Neural cell (in vitro differentiated cells): Measurements from ENCODE around the gene FRY. TPM values are rescaled to one million over a fixed set of nuclear protein-coding genes. Genes with fewer than 3 reads are reported as not detected.
"Not testable (repeated sequence)": the region's sequence is repeated elsewhere in the genome, so short reads cannot be mapped to it uniquely, and the experiment has no call there.

Experiments used
- H2AFZ ChIP-seq: fragments of 200-600, 300-800 bp; sonication (generic), shearing (Covaris generic); 2 replicates; pipeline ENCODE4 v1.6.0; 2014; ENCODE audit warnings: low read depth, mild to moderate bottlenecking, antibody characterized with exemption, low read length, moderate library complexity
- H3F3A ChIP-seq: fragments of 200-600 bp; shearing (Covaris generic); 2 replicates; pipeline ENCODE4 v1.6.1; 2016; ENCODE audit warnings: mild to moderate bottlenecking, moderate library complexity, mixed read lengths, antibody characterized with exemption, low read length; ENCODE audit not compliant: insufficient read depth, poor library complexity, severe bottlenecking
- H3K27ac ChIP-seq: fragments of 200-600, 300-800 bp; sonication (generic), shearing (Covaris generic); 2 replicates; pipeline ENCODE4 v1.5.1; 2014; ENCODE audit warnings: mild to moderate bottlenecking, low read length, moderate library complexity
- H3K27me3 ChIP-seq: fragments of 300-800, 200-600 bp; sonication (generic), shearing (Covaris generic); 2 replicates; pipeline ENCODE4 v1.6.0; 2014; ENCODE audit warnings: mild to moderate bottlenecking, low read depth, low read length, moderate library complexity; ENCODE audit not compliant: insufficient read depth
- H3K36me3 ChIP-seq: fragments of 300-800, 200-600 bp; sonication (generic), shearing (Covaris generic); 2 replicates; pipeline ENCODE4 v1.5.1; 2014; ENCODE audit warnings: mild to moderate bottlenecking, antibody characterized with exemption, low read length, moderate library complexity; ENCODE audit not compliant: insufficient read depth
- H3K4me2 ChIP-seq: fragments of 300-800, 200-600 bp; sonication (generic), shearing (Covaris generic); 2 replicates; pipeline ENCODE4 v1.6.0; 2014; ENCODE audit warnings: mild to moderate bottlenecking, low read length
- H3K4me3 ChIP-seq: fragments of 300-800, 200-600 bp; sonication (generic), shearing (Covaris generic); 2 replicates; pipeline ENCODE4 v1.5.1; 2014; ENCODE audit warnings: mild to moderate bottlenecking, low read length, moderate library complexity
- H3K79me2 ChIP-seq: fragments of 200-600 bp; shearing (Covaris generic); replicated peaks from 2 replicates; pipeline ENCODE4 v1.6.0; 2014; ENCODE audit warnings: mild to moderate bottlenecking, low read length, moderate library complexity; ENCODE audit not compliant: insufficient read depth
- H3K9ac ChIP-seq: fragments of 300-800, 200-600 bp; sonication (generic), shearing (Covaris generic); 2 replicates; pipeline ENCODE4 v1.6.1; 2016; ENCODE audit warnings: mild to moderate bottlenecking, low read length, mixed read lengths
- H3K9me2 ChIP-seq: fragments of 200-600 bp; shearing (Covaris generic); 2 replicates; pipeline ENCODE4 v1.6.1; 2016; ENCODE audit warnings: mild to moderate bottlenecking, low read length, mixed read lengths; ENCODE audit not compliant: insufficient read depth
- H3K9me3 ChIP-seq: fragments of 200-600, 300-800 bp; sonication (generic), shearing (Covaris generic); 2 replicates; pipeline ENCODE4 v1.6.1; 2016; ENCODE audit warnings: mild to moderate bottlenecking, mixed run types, low read length, moderate library complexity, mixed read lengths
- H4K20me1 ChIP-seq: fragments of 200-600 bp; shearing (Covaris generic); 2 replicates; pipeline ENCODE4 v1.6.1; 2016; ENCODE audit warnings: mild to moderate bottlenecking, mixed run types; ENCODE audit not compliant: insufficient read depth
- CTCF ChIP-seq: fragments of 450-650 bp; IDR thresholded peaks from 2 replicates; pipeline ENCODE4 v1.5.1; 2014; ENCODE audit warnings: antibody characterized with exemption, mild to moderate bottlenecking, moderate library complexity; ENCODE audit not compliant: poor library complexity, severe bottlenecking
- EP300 ChIP-seq: fragments of 450-650 bp; conservative IDR thresholded peaks from 2 replicates; pipeline ENCODE4 v1.6.1; 2014; ENCODE audit warnings: antibody characterized with exemption, mild to moderate bottlenecking, moderate library complexity; ENCODE audit not compliant: poor library complexity, severe bottlenecking
- EZH2 ChIP-seq: fragments of 200-600, 300-800 bp; shearing (Covaris generic), sonication (generic); IDR thresholded peaks from 2 replicates; pipeline ENCODE4 v1.6.1; 2014; ENCODE audit warnings: antibody characterized with exemption, low read length, borderline replicate concordance, mild to moderate bottlenecking; ENCODE audit not compliant: insufficient read depth, poor library complexity, severe bottlenecking
- MXI1 ChIP-seq: fragments of 450-650 bp; conservative IDR thresholded peaks from 2 replicates; pipeline ENCODE4 v1.6.1; 2014; ENCODE audit warnings: antibody characterized with exemption, mild to moderate bottlenecking; ENCODE audit not compliant: poor library complexity, severe bottlenecking
- POLR2AphosphoS5 ChIP-seq: IDR thresholded peaks from 2 replicates; pipeline ENCODE4 v1.6.1; 2012
- RAD21 ChIP-seq: fragments of 450-650 bp; conservative IDR thresholded peaks from 2 replicates; pipeline ENCODE4 v1.6.1; 2014; ENCODE audit warnings: antibody characterized with exemption, mild to moderate bottlenecking, moderate library complexity
- REST ChIP-seq: IDR thresholded peaks from 2 replicates; pipeline ENCODE4 v1.6.1; 2012; ENCODE audit warnings: borderline replicate concordance
- SMC3 ChIP-seq: fragments of 450-650 bp; conservative IDR thresholded peaks from 2 replicates; pipeline ENCODE4 v1.6.1; 2014; ENCODE audit warnings: antibody characterized with exemption, mild to moderate bottlenecking, moderate library complexity; ENCODE audit not compliant: poor library complexity
- TAF1 ChIP-seq: IDR thresholded peaks from 2 replicates; pipeline ENCODE4 v1.6.1; 2012; ENCODE audit warnings: low read depth
- polyA plus RNA-seq: library from polyadenylated mRNA; depleted of rRNA; stranded (reverse); fragments of >200 nt; gene quantifications from 2 replicates; pipeline ENCODE4 v1.2.3, GENCODE V29; 2014

The FRY gene
- polyA plus RNA-seq, 1 donor from 2014 or later: 49.3 TPM

- no peaks in the 10 kb centered on the region for H4K20me1 ChIP-seq
- no peaks in the 10 kb centered on the region for H3K36me3 ChIP-seq
- H3K79me2 ChIP-seq: no peaks in the 10 kb centered on the region
- H3F3A ChIP-seq: no peaks in the 10 kb centered on the region
- H3K4me2 ChIP-seq: no peak overlapping the region
- TF ChIP-seq REST: no peak
- TF ChIP-seq POLR2AphosphoS5: no peak
- no peak for TF ChIP-seq RAD21
- no peak for TF ChIP-seq MXI1
- TF ChIP-seq EP300: no peak
- TF ChIP-seq SMC3: no peak
- no peak for TF ChIP-seq CTCF
- no peak for TF ChIP-seq TAF1
- TF ChIP-seq EZH2: no peak
- no peak overlapping the region for H3K27ac ChIP-seq
- no peak overlapping the region for H3K9ac ChIP-seq
- H3K4me3 ChIP-seq: no peak overlapping the region
- H3K9me3 ChIP-seq: no peaks in the 10 kb centered on the region
- H3K27me3 ChIP-seq: no peaks in the 10 kb centered on the region
- H3K9me2 ChIP-seq: no peaks in the 10 kb centered on the region
- no peak overlapping the region for H2AFZ ChIP-seq
These were observed 44.7 kb upstream of the FRY start for GRCh38 chr13:31986676-31987470.

GRCh38 chr13:31987535-31988170, 43.9 kb upstream of the FRY start:
- Histone ChIP-seq H2AFZ (no peak overlapping the region), H3F3A (no peaks in the 10 kb centered on the region), H3K4me3 (no peak overlapping the region), H3K4me2 (no peak overlapping the region), H3K27me3 (no peaks in the 10 kb centered on the region), H3K9ac (no peak overlapping the region), H3K9me2 (no peaks in the 10 kb centered on the region), H3K27ac (no peak overlapping the region), H3K9me3 (no peaks in the 10 kb centered on the region), H3K36me3 (no peaks in the 10 kb centered on the region), H4K20me1 (no peaks in the 10 kb centered on the region), H3K79me2 (no peaks in the 10 kb centered on the region)
- TF ChIP-seq EP300: no peak
- no peak for TF ChIP-seq SMC3
- TF ChIP-seq TAF1: no peak
- no peak for TF ChIP-seq EZH2
- TF ChIP-seq POLR2AphosphoS5: no peak
- no peak for TF ChIP-seq CTCF
- TF ChIP-seq MXI1: no peak
- no peak for TF ChIP-seq RAD21
- TF ChIP-seq REST: no peak

- not testable (repeated sequence) for H3K9me2 ChIP-seq, H2AFZ ChIP-seq, H3K9ac ChIP-seq, H3K4me2 ChIP-seq, H3K27me3 ChIP-seq, H3K4me3 ChIP-seq, H4K20me1 ChIP-seq, H3F3A ChIP-seq, H3K9me3 ChIP-seq, H3K36me3 ChIP-seq, H3K27ac ChIP-seq, H3K79me2 ChIP-seq
These were observed 37.2 kb upstream of the FRY start for GRCh38 chr13:31994367-31994766.
